Mucosa of stomach (tissue), 1 donor: ENCODE results near the gene TMEM236.
"Not testable (repeated sequence)": the region's sequence is repeated elsewhere in the genome, so short reads cannot be mapped to it uniquely, and the experiment has no call there.

Experiments
- H3K27me3 ChIP-seq: one replicate; pipeline ENCODE4 v1.7.0; 2013; ENCODE audit warnings: mild to moderate bottlenecking, low read length; ENCODE audit not compliant: control insufficient read depth, insufficient read depth
- H3K36me3 ChIP-seq: one replicate; pipeline ENCODE4 v1.7.0; 2013; ENCODE audit warnings: low read length; ENCODE audit not compliant: control insufficient read depth, insufficient read depth
- H3K4me1 ChIP-seq: one replicate; pipeline ENCODE4 v1.7.0; 2013; ENCODE audit warnings: mild to moderate bottlenecking, low read length; ENCODE audit not compliant: control insufficient read depth, insufficient read depth
- H3K4me3 ChIP-seq: one replicate; pipeline ENCODE4 v1.7.0; 2013; ENCODE audit warnings: low read length
- H3K9ac ChIP-seq: one replicate; pipeline ENCODE4 v1.7.0; 2013; ENCODE audit warnings: mild to moderate bottlenecking, low read length, moderate library complexity
- H3K9me3 ChIP-seq: one replicate; pipeline ENCODE4 v1.7.0; 2013; ENCODE audit warnings: mild to moderate bottlenecking, low read length, moderate library complexity; ENCODE audit not compliant: control insufficient read depth
- donor health status: Pancreatic carcinoma.

Gene TMEM236, protein sequence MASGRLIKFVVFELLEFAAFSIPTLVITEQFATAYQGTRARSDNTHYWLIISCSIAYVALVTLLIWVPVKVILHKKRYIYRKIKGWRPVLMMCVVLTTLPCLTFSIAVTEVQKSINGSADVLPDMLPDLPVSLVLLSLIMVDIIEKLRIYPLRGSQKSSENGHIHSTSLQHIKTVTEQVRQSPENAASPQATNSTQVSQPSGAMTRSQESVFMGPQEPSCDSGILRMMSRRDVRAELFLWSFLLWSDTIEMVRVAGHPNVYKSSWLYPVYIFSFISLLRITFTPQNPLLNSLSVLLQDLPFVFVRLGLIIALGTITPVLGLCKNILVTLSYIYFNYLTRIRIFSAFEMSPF

GRCh38 chr10:17751781-17752445, at the start of gene TMEM236:
Gene TMEM236, plus strand, starts transcription at chr10:17752201. Its CDS starts 95 bp downstream, at chr10:17752296.
- H3K9ac ChIP-seq = no peak within 1 kb of the TSS
- H3K36me3 ChIP-seq = no peaks in the 10 kb centered on the region
- H3K4me1 ChIP-seq = peaks cover 12% of the 10 kb centered on the region
- H3K9me3 ChIP-seq = no peaks in the 10 kb centered on the region
- H3K27me3 ChIP-seq = no peaks in the 10 kb centered on the region
- H3K4me3 ChIP-seq = no peak within 1 kb of the TSS

GRCh38 chr10:17703706-17704105, 48.3 kb upstream of the TMEM236 start:
- Histone ChIP-seq H3K36me3 (no peaks in the 10 kb centered on the region), H3K9ac (no peak overlapping the region), H3K9me3 (no peaks in the 10 kb centered on the region), H3K4me3 (no peak overlapping the region), H3K27me3 (no peaks in the 10 kb centered on the region), H3K4me1 (no peaks in the 10 kb centered on the region)

DNA sequence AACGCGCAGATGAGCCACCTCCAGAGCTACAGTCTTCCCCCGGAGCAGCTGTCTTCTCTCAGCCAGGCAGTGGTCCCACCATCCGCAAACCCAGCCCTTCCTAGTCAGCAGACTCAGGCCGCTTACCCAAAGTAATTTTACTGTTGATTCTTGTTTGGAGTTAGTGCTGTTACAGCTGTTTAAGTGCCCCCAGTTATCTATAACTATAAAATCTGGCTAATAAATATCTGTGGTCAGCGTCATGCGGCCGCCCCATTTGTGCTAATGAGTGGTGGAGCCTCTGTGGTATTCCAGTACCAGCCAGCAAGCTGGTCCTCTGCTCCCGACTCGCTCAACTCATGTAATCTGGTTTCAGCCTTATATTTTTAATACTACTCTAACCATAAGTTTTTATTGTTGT, 43.2 kb upstream of the TMEM236 start:
- H3K4me3 ChIP-seq = no peak overlapping the region
- no peaks in the 10 kb centered on the region for H3K9me3 ChIP-seq
- H3K36me3 ChIP-seq = no peaks in the 10 kb centered on the region
- H3K27me3 ChIP-seq = no peaks in the 10 kb centered on the region
- H3K9ac ChIP-seq = no peak overlapping the region
- H3K4me1 ChIP-seq = no peaks in the 10 kb centered on the region

GRCh38 chr10:17709492-17709891, 42.5 kb upstream of the TMEM236 start:
- Histone ChIP-seq H3K36me3 (peaks cover 2% of the 10 kb centered on the region), H3K27me3 (no peaks in the 10 kb centered on the region)

GRCh38 chr10:17710181-17710580, 41.8 kb upstream of the TMEM236 start:
- peaks cover 6% of the 10 kb centered on the region for H3K36me3 ChIP-seq
- H3K27me3 ChIP-seq = no peaks in the 10 kb centered on the region
- H3K9ac ChIP-seq = no peak overlapping the region
- no peaks in the 10 kb centered on the region for H3K9me3 ChIP-seq
- no peak overlapping the region for H3K4me3 ChIP-seq
- H3K4me1 ChIP-seq = no peaks in the 10 kb centered on the region

More at GRCh38 chr10:17709492-17709891, 42.5 kb upstream of the TMEM236 start:
- Histone ChIP-seq H3K4me3 (no peak overlapping the region), H3K9me3 (no peaks in the 10 kb centered on the region), H3K4me1 (no peaks in the 10 kb centered on the region), H3K9ac (no peak overlapping the region)

DNA sequence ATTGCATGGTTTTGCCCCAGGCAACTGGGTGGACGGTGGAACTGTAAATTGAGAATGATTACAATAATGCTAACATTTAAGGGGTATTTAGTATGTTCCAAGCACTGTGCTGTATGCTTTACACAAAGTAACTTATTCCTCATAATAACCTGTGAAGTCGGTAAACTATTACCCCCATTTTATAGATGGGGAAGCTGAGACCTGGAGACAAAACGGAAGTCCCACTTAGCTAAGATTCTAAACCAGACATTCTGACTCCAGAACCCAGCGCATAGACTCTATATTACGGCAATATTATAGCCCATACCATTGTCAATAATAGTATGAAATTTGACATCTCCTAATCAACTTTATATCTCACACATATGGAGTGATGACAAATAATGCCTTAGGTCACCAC, 39.9 kb upstream of the TMEM236 start:
- Histone ChIP-seq H3K27me3 (no peaks in the 10 kb centered on the region), H3K9me3 (no peaks in the 10 kb centered on the region), H3K36me3 (peaks cover 6% of the 10 kb centered on the region), H3K4me3 (no peak overlapping the region), H3K9ac (no peak overlapping the region), H3K4me1 (no peaks in the 10 kb centered on the region)

- H3K9ac ChIP-seq = no peak overlapping the region
- peaks cover 6% of the 10 kb centered on the region for H3K36me3 ChIP-seq
- H3K27me3 ChIP-seq = no peaks in the 10 kb centered on the region
- H3K9me3 ChIP-seq = no peaks in the 10 kb centered on the region
- H3K4me1 ChIP-seq = no peaks in the 10 kb centered on the region
- no peak overlapping the region for H3K4me3 ChIP-seq
Measured at GRCh38 chr10:17712717-17713471, 39.1 kb upstream of the TMEM236 start.

DNA sequence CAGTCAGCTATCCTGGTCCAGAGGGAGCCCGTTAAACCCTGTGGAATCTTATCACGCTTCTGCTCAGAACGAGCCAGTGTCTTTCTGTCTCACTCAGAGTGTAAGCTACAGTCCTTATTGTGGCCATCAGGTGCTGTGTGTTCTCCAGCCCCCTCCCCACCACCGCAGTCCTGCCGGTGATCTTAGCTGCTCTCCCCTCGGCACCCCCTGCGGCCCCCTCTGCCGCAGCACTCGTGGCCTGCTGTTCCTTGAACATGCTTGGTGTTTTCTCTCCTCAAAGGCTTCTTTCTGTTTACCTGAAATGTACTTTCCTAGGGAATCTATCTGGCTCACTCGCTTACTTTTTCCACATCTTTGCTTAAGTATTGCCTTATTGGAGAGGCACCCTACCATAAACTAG, 38.2 kb upstream of the TMEM236 start:
- no peaks in the 10 kb centered on the region for H3K27me3 ChIP-seq
- H3K36me3 ChIP-seq = peaks cover 6% of the 10 kb centered on the region
- no peaks in the 10 kb centered on the region for H3K4me1 ChIP-seq
- H3K4me3 ChIP-seq = no peak overlapping the region
- no peaks in the 10 kb centered on the region for H3K9me3 ChIP-seq
- no peak overlapping the region for H3K9ac ChIP-seq

DNA sequence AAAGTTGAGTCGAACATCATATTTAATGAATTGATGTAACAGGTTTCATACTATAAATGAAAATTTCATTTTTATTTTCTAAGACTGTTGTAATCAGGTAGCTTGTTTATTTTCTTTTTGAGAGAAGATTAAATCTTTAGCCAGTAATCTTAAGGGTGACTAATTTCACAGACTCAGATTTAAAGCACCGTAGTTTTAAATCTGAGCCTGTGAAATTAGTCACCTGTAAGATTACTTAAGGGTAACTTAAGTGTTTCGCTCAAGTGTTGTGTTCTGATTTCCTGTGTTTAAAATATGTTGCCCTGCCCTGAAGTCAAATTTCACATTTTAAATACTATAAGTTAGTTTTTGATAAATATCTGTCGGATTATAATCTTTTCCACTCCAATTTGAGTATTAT, 35.8 kb upstream of the TMEM236 start:
- H3K27me3 ChIP-seq = no peaks in the 10 kb centered on the region
- H3K9me3 ChIP-seq = no peaks in the 10 kb centered on the region
- H3K9ac ChIP-seq = no peak overlapping the region
- no peak overlapping the region for H3K4me3 ChIP-seq
- H3K4me1 ChIP-seq = no peaks in the 10 kb centered on the region
- peaks cover 6% of the 10 kb centered on the region for H3K36me3 ChIP-seq

- not testable (repeated sequence) for H3K4me3 ChIP-seq, H3K9me3 ChIP-seq, H3K9ac ChIP-seq, H3K4me1 ChIP-seq, H3K36me3 ChIP-seq, H3K27me3 ChIP-seq
Measured at GRCh38 chr10:17722317-17723014, 29.5 kb upstream of the TMEM236 start.

- H3K4me1 ChIP-seq = no peaks in the 10 kb centered on the region
- no peaks in the 10 kb centered on the region for H3K36me3 ChIP-seq
- no peak overlapping the region for H3K9ac ChIP-seq
- H3K27me3 ChIP-seq = no peaks in the 10 kb centered on the region
- no peaks in the 10 kb centered on the region for H3K9me3 ChIP-seq
- no peak overlapping the region for H3K4me3 ChIP-seq
Measured at GRCh38 chr10:17725703-17726102, 26.3 kb upstream of the TMEM236 start.
